22Rv1 (cell line): ENCODE measurements around the gene LRRC70.

ENCODE experiments used
- CTCF ChIP-seq: fragments of 450-650 bp; IDR thresholded peaks from 2 replicates; pipeline ENCODE4 v1.5.1; 2017; ENCODE audit warnings: mild to moderate bottlenecking
- ZFX ChIP-seq: fragments of 450-650 bp; IDR thresholded peaks from 2 replicates; pipeline ENCODE4 v1.6.1; 2017; ENCODE audit warnings: antibody characterized with exemption, borderline replicate concordance

GRCh38 chr5:62585751-62586150 is 7.1 kb downstream of the LRRC70 start:
- TF ChIP-seq CTCF: no peak
- TF ChIP-seq ZFX: no peak
